HEK293T (cell line): ENCODE measurements around the gene MYH16.

Experiments
- CTCF ChIA-PET: fragments of 350-600 bp; formaldehyde crosslinking; extraction: SDS; loops from one replicate; lab custom pipeline; 2021; ENCODE audit warnings: antibody characterized with exemption, inconsistent platforms; lab: Yijun Ruan, JAX
- POLR2A ChIA-PET: fragments of 350-600 bp; formaldehyde crosslinking; extraction: SDS; loops from one replicate; lab custom pipeline; 2020; ENCODE audit warnings: antibody characterized with exemption, inconsistent platforms; lab: Yijun Ruan, JAX
- DNase-seq: peaks from one replicate; pipeline ENCODE4 v3.0.0; 2012; ENCODE audit warnings: mixed read lengths; ENCODE audit errors: extremely low spot score
- ARNT ChIP-seq: fragments of 450-650 bp; IDR thresholded peaks from 2 replicates; pipeline ENCODE4 v1.6.1; 2017; ENCODE audit warnings: mild to moderate bottlenecking
- BHLHE40 ChIP-seq: fragments of 450-650 bp; IDR thresholded peaks from 2 replicates; pipeline ENCODE4 v1.6.1; 2016; ENCODE audit warnings: mild to moderate bottlenecking, moderate library complexity, borderline replicate concordance
- CTBP1 ChIP-seq: fragments of 450-650 bp; IDR thresholded peaks from 2 replicates; pipeline ENCODE4 v1.6.1; 2016; ENCODE audit warnings: borderline replicate concordance
- ELF4 ChIP-seq: fragments of 450-650 bp; IDR thresholded peaks from 2 replicates; pipeline ENCODE4 v1.6.1; 2017; ENCODE audit warnings: antibody characterized with exemption
- FOXA1 ChIP-seq: fragments of 450-650 bp; IDR thresholded peaks from 2 replicates; pipeline ENCODE4 v1.6.1; 2016; ENCODE audit warnings: mild to moderate bottlenecking
- FOXK2 ChIP-seq: fragments of 450-650 bp; IDR thresholded peaks from 2 replicates; pipeline ENCODE4 v1.6.1; 2016; ENCODE audit warnings: mild to moderate bottlenecking
- FOXM1 ChIP-seq: fragments of 450-650 bp; IDR thresholded peaks from 2 replicates; pipeline ENCODE4 v1.6.1; 2017; ENCODE audit warnings: mild to moderate bottlenecking, borderline replicate concordance
- HDGF ChIP-seq: fragments of 450-650 bp; IDR thresholded peaks from 2 replicates; pipeline ENCODE4 v1.6.1; 2017; ENCODE audit warnings: antibody characterized with exemption, borderline replicate concordance
- L3MBTL2 ChIP-seq: fragments of 450-650 bp; conservative IDR thresholded peaks from 2 replicates; pipeline ENCODE4 v1.6.1; 2016; ENCODE audit warnings: mild to moderate bottlenecking
- LEF1 ChIP-seq: fragments of 450-650 bp; IDR thresholded peaks from 2 replicates; pipeline ENCODE4 v1.6.1; 2017; ENCODE audit warnings: mild to moderate bottlenecking, borderline replicate concordance
- NFRKB ChIP-seq: fragments of 450-650 bp; IDR thresholded peaks from 2 replicates; pipeline ENCODE4 v1.6.1; 2016; ENCODE audit warnings: mild to moderate bottlenecking, moderate library complexity
- PKNOX1 ChIP-seq: fragments of 450-650 bp; IDR thresholded peaks from 2 replicates; pipeline ENCODE4 v1.6.1; 2016
- SP1 ChIP-seq: fragments of 450-650 bp; IDR thresholded peaks from 2 replicates; pipeline ENCODE4 v1.6.1; 2017
- SUZ12 ChIP-seq: fragments of 450-650 bp; IDR thresholded peaks from 2 replicates; pipeline ENCODE4 v1.6.1; 2016; ENCODE audit warnings: mild to moderate bottlenecking
- TARDBP ChIP-seq: fragments of 450-650 bp; IDR thresholded peaks from 2 replicates; pipeline ENCODE4 v1.6.1; 2016
- ZNF384 ChIP-seq: fragments of 450-650 bp; IDR thresholded peaks from 2 replicates; pipeline ENCODE4 v1.6.1; 2016

The MYH16 gene

GRCh38 chr7:99238558-99239341 is 33.9 kb upstream of the MYH16 start:
- ChIA-PET POLR2A (no interaction called here), CTCF (no interaction called here)
- no peak for DNase-seq
- TF ChIP-seq ARNT, result no peak
- no peak for TF ChIP-seq TARDBP
- no peak for TF ChIP-seq L3MBTL2
- no peak for TF ChIP-seq FOXA1

- ChIA-PET CTCF (interaction anchor here (0.6 kb wide), 1 partner anchor 13 kb away, joined by 7 read pairs; no protein-coding TSS in a partner anchor), POLR2A (no interaction called here)
- no peak for TF ChIP-seq SP1
- TF ChIP-seq LEF1, result no peak
- TF ChIP-seq HDGF, result no peak
- no peak for TF ChIP-seq FOXK2
- TF ChIP-seq ZNF384, result no peak
Observed at GRCh38 chr7:99242682-99243081, 30.0 kb upstream of the MYH16 start.

GRCh38 chr7:99243751-99244337 is 28.8 kb upstream of the MYH16 start:
- CTCF ChIA-PET, result no interaction called here
- POLR2A ChIA-PET, result no interaction called here
- DNase-seq, result no peak
- TF ChIP-seq BHLHE40 (no peak), ARNT (no peak), FOXM1 (no peak), HDGF (no peak), PKNOX1 (no peak), FOXA1 (no peak), ZNF384 (no peak)

More at GRCh38 chr7:99242682-99243081, 30.0 kb upstream of the MYH16 start:
- DNase-seq, result no peak

GRCh38 chr7:99244939-99245338 is 27.7 kb upstream of the MYH16 start:
- ChIA-PET POLR2A (no interaction called here), CTCF (interaction anchor here (0.6 kb wide), 1 partner anchor 15 kb away, joined by 3 read pairs; no protein-coding TSS in a partner anchor)
- no peak for DNase-seq
- TF ChIP-seq SP1, result no peak
- no peak for TF ChIP-seq L3MBTL2
- TF ChIP-seq ELF4, result no peak
- no peak for TF ChIP-seq FOXM1

- TF ChIP-seq TARDBP (no peak), BHLHE40 (no peak), PKNOX1 (no peak)
- CTCF ChIA-PET, result no interaction called here
- POLR2A ChIA-PET, result no interaction called here
- no peak for DNase-seq
Observed at GRCh38 chr7:99248391-99249095, 24.1 kb upstream of the MYH16 start.

GRCh38 chr7:99249985-99250575 is 22.6 kb upstream of the MYH16 start:
- no peak for DNase-seq
- CTCF ChIA-PET, result no interaction called here
- POLR2A ChIA-PET, result no interaction called here
- TF ChIP-seq CTBP1, result no peak
- TF ChIP-seq ZNF384, result no peak
- TF ChIP-seq TARDBP, result no peak
- TF ChIP-seq L3MBTL2, result no peak
- no peak for TF ChIP-seq LEF1
- TF ChIP-seq ARNT, result no peak
- no peak for TF ChIP-seq NFRKB
- TF ChIP-seq ELF4, result no peak
- TF ChIP-seq SP1, result no peak
- TF ChIP-seq FOXK2, result no peak
- no peak for TF ChIP-seq SUZ12
- no peak for TF ChIP-seq PKNOX1
- TF ChIP-seq FOXA1, result no peak
- TF ChIP-seq FOXM1, result no peak
- TF ChIP-seq BHLHE40, result no peak
- TF ChIP-seq HDGF, result no peak
